GM23248 (cell line): ENCODE results near the gene EXOC7.
A peak's percentile ranks its signal among the peaks of the same experiment; 100 is the strongest.

Source experiments
- EZH2 ChIP-seq: fragments of 200-600 bp; sonication (generic); IDR thresholded peaks from 2 replicates; pipeline ENCODE4 v1.6.1; 2018; ENCODE audit warnings: antibody characterized with exemption, mild to moderate bottlenecking; ENCODE audit not compliant: insufficient read depth, poor library complexity, severe bottlenecking
- EZH2phosphoT487 ChIP-seq: fragments of 200-600 bp; sonication (generic); IDR thresholded peaks from 2 replicates; pipeline ENCODE4 v1.6.1; 2018; ENCODE audit warnings: antibody characterized with exemption, moderate library complexity, mild to moderate bottlenecking, low read depth; ENCODE audit not compliant: insufficient read depth

DNA sequence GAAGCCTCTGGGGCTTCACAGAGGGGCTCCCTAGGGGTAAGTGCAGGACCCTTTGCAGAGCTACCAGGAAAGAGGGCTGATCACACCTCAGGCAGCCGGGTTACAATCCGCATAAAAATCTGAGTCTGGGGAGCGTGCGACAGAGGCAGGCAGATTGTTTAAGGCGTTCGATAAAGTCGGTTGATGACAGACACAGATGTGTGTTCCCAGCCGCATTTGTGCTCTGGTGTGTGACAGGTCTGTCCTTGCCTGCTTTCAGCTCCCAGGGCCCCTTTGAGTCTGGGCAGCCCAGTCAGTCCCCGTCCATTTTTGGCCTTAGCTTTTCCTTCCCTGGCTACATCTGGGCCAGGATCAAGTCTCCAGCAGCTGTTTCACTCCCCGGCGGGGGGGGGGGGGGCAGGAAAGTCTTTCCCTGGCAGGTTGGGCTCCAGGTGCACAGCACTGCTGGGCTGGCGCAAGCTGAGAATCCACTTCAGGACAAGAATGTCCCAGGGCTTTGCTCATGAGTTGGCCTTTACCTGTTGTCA lies 25.9 kb downstream of the EXOC7 start:
- TF ChIP-seq EZH2, result peak; percentile 71
- TF ChIP-seq EZH2phosphoT487, result 0 out of 2 replicates have a peak, but pooled peaks have one; percentile 18
